Activated CD4-positive, alpha-beta T cell treated with anti-CD3 and anti-CD28 coated beads for 24 hours (primary cell): Measurements from ENCODE around the gene CABLES2.
A peak's percentile ranks its signal among the peaks of the same experiment; 100 is the strongest.
"Not testable (repeated sequence)": the region's sequence is repeated elsewhere in the genome, so short reads cannot be mapped to it uniquely, and the experiment has no call there.

Source experiments
- DNase-seq, 2 donors: peaks; one replicate each; pipeline ENCODE4 v3.0.0-alpha.2; 2020; ENCODE audit warnings: low read depth in 2 of 2

Gene CABLES2

DNA sequence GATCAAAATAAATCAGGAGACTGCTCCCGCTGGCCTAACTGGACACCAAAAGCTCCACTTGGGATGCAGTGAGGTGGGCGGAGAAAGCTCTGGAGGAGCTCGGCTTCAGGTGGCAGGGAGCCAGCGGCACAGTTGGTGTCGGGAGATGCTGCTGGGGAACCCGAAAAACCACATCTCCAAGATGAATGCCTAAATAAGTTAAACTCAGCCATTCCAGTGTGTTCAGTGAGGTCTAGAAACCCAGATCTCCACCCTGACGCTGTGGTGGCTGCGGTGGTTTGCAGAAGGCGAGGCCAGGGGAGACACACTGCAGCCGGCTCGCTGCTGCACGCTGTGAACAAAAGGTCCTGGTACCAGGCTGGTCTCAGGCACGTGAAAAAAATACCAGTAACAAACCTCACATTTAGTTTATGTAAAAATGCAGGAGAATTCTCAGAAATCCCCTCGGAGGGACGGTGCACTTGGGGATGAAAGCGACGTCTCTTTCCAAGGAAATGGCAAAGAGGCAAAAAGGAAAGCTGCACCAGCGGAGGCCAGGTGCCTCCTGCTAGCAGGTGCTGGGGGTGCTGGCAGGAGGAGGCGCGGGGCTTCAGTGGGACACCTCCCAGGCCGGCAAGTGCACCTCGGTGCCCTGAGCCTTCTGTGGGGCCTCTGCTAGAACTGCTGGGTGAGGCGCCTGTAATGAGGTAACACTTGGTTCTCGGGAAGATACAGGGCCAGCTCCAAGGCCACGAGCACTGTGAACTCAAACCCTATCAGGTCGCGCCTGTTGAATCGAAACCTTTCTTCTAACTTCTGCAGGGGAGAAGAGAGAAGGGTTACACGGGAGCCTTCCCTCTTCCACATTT lies 16.5 kb downstream of the CABLES2 start:
- DNase-seq = no peak

DNA sequence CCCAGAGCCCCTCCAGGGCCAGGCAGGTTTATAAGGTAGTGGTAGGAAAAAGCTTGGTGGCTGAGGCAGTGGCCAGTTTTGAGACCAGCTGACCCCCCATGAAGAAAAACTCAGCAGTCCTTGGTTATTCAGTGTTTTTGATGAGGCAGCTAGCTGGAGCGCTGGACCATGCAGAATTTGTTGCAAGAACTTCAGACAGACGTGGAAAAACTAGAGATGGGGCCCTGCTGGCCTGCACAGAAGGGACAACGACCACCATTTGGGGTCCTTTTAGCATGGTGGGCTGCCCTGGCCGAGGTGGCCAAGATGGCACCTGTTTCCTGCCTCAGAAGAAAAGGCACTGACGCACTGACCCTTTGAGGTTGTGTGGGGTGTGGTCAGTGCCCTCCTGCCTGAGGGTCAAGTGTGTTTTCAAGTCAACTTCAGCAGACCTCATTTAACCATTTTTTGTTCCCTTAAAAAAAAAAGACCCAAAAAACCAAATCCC lies 17.4 kb downstream of the CABLES2 start:
- no peak for DNase-seq

DNA sequence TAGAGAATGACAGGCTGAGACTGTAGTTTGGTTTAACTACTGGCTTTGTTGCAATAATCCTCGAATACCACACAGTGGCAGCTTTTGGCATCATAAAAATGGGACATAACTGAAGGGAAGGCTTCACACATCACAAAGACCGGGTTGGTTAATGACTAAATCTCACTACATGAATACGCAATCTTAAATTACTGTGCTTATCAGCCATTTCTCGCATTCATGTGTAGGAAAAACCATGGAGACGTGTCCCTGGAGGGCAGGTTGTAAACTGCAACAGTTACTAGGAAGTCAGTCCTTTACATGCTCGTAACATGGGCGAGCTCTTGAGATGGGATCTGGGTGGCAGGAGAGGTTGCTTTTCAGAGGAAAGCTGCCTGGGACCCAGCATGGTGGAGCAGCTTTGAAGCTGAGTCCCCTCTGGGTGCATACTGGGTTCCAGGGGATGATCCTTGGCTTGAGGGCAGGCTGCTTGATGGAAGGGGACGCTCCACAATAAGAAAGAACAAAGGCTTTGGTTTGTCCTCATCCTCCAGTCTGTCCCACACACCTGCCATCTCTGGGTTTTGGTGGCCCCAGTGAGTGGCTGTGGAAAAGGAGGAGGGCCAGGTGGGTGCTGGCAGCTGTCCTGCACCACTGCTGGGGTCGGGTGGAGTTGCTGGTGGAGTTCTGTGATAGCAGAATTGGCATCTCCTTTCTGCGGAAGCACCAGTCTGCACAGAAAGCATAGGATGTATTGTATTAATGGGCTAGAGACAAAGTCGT lies 18.1 kb downstream of the CABLES2 start:
- DNase-seq = no peak

DNA sequence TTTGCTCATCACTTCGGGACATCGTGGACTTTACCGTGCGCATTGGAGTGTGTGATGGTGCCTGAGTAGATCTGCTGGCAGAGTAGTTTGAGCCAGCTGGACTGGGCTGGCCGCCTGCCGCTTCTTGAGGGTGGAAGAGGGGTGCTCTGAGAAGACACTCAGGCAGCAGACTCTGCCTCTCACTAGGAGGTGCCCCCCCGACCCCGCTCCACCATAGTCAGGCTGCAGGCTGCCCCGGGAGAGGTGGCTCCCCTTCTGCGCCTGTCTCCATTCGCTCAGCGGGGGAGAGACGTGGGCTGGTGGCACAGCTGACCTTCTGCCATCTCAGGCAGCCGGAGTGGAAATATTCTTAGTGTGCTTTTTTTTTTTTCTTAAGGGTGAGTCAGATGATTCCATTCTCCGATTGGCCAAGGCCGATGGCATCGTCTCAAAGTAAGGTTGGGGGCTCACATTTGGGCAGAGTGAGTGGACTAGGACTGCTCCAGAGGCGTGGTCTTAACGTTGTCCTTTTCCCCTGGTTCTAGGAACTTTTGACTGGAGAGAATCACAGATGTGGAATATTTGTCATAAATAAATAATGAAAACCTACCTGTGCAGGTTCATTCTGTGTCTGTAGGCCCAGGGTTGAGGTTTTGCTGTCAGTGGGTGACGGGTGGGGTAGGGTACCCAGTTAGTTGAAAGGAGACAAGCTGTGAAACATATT lies 19.0 kb downstream of the CABLES2 start:
- no peak for DNase-seq

DNA sequence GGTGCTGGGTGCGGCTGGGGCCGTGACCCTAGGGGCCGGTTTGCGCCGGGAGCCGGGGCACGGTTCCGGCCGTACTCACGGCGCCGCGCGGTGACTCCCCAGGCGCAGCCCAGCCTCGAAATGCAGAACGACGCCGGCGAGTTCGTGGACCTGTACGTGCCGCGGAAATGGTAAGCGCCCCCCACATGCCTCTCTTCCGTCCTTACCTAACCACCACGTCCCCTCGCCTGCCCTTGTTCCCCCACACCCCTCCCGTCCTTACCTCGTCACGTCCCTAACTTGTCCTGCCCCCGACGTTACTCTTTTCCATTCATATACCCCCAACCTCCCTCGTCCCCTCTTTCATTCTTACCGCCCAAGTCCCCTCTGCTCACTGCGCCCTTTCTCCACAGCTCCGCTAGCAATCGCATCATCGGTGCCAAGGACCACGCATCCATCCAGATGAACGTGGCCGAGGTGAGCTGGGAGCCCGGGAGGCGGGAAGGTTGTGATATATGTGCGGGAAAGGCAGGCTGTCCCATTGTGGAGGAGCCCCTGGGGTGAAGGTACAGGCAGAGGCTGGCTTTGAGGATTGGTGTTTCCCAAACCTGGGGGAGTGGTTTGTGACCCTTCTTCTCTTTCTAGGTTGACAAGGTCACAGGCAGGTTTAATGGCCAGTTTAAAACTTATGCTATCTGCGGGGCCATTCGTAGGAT lies 19.7 kb downstream of the CABLES2 start:
- no peak for DNase-seq

DNA sequence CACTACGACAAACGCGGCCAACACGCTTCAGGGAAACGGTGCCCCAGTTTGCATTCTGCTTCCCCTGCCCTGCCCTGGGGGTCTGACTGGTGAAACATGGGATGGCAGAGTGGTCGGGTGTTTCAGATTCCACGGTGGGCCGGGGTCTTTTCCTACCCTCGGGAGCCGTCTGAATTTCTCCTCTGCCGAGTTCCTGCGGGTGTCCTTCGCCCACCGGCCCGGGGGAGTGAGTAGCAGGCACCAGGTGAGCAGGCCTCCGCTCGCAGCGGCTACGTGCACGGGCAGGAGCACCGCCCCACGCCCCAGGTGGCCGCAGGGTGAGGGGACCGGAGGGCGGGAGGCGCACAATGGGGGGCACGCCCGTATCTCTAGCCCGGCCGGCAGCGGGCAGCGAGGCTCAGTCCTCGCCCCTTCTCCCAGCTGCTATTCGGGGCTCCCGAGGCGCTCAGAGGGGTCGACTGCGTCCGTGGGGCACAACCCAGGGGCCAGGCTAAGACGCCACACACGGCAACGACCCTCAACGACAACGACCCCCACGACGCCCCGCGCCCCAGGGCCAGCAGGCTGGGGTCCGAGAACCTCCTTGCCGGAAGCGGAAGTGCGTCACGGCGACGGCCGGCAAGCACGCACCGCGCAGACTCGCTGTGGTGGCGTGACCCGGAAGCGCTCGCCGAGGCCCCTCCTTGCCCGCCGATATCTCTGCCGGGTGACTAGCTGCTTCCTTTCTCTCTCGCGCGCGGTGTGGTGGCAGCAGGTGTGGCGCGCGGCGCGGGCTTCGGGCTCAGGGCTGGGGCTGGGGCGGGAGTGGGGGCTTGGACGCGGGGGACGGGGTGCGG lies 20.5 kb downstream of the CABLES2 start, which contains the start of gene RPS21:
RPS21 (plus strand) TSS at position 721 of the 836 bp plus-strand sequence. CDS start 236 bp downstream, outside the sequence.
- peak; percentile 85 to 89 for DNase-seq

DNA sequence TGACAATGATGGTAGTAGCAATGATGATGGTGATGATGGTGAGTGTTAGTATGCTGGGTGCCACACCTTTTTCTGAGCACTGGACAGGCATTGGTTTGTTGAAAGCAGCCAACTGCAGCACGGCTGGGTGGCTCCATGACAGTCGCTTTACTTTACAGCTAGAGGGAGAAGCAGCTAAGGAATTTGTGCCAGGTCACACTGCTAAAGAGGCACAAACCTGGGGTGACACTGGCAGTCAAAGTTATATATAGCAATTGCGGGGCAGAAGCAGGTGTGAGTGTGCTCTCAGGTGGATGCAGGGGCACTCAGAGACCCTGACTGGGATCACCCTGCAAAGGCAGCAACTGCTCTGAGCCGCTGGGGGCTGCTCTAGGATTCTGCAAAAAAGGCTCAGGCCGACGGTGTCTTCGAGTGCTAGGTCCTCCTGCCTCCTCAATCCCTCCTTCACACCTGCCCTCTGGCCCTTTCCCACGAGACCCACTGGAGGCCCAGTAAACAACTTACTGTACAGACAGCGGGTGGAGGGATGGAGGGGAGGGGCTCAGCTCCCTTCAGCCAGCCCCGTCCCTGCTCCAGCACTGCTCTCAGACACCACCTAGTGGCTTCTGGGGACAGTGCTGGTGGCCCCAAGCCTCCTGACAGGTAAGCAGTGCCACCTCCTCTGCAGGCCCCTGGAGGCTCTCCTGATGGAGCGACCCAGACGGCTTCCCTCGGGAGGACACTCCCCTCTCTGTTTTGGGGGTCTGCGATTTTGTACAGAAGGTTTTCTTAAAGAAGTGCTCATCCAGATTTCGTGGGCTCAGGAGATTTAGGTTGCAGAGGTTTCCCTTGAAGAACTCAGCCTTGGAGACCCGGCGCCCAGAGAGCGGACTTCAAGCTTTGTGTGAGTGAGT lies 24.5 kb downstream of the CABLES2 start:
- DNase-seq = peak; percentile 72 to 73

DNA sequence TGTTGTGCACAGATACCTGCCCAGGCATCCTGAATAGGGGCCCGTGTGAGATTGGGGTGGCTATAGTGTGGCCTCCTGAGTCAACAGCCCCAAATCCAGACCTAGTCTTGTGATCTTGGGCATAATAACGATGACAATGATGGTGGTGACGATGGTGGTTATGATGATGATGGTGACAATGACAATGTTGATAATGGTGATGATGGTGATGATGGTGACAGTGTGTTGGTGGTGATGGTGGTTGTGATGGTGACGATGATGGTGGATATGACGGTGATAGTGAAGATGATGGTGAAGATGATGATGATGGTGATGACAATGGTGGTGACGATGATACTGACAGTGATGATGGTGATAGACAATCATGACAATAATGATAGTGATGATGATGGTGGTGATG lies 25.2 kb downstream of the CABLES2 start:
- no peak for DNase-seq

DNA sequence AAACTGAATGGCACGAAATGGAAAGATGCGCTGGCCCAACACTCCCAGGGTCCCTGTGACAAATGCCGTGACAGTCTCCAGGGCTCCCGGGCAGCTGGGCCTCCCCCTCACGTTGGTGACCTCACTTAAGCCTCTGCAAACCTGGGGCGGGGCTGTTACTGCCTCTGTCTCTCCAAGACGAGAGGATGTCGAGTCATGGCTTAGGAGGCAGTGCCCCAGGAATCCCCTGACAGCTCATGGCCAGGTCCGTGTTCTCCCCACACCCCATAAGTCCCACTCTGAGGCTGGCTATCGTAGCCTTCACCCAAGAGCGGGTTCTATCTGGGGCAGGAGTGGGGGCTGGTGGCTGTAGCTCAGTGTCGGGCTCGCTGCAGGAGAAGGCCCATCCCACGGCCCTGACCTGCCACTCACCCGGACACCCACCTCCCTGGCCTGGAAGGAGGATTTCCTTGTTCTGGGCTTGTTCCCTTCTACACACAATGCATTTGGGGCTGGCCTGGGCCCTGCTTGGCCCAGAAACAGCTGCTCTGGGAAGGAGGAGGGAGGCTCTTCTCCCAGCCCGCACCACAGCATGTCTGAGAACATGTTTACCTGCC lies 25.8 kb downstream of the CABLES2 start:
- no peak for DNase-seq

DNA sequence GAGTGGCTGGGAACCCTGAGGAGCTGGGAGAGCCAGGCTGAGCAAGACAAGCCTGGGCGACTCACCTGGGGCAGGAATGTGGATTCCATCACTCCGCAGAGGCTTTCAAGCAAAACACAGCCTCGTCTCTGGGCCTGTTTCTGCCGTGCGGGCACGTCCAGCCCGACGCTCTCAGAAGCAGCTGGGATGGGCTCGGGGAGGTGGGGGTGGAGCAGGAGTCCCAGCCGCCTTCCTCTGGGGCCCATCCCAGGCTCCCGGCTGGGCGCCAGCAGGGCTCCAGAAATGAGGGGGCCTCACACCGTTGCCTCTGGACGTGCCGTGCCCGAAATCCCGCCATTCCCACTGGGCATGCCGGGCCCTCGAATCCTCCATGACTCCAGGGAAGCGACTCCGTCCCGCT lies 28.9 kb downstream of the CABLES2 start:
- no peak for DNase-seq

DNA sequence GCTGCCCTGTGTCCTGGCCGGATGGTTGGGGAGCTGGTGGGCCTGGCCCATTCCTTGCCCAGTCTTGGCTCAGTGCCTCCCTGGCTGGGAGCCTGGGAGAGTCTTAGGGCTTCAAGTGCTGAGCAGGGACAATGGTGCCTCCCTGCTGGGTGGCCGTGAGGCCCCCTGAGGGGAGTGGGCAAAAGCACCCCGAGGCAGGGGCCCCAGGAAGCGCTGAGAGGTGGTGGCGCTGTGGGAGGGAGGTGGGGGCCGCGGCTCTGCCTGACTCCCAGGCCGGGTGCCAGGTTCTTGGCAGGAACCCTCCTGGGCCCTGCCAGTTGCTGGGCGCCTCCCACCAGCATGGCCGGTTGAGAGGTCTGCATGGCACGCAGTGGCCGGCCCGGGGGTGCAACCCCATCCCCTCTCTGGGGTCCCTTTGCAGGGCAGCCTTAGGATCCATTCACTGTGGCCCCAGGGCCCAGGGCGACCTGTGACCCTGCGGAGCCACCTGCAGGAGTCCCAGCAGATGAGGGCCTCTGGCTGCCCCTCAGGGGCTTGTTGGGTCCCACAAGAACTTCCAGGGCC lies 29.4 kb downstream of the CABLES2 start:
- no peak for DNase-seq

DNA sequence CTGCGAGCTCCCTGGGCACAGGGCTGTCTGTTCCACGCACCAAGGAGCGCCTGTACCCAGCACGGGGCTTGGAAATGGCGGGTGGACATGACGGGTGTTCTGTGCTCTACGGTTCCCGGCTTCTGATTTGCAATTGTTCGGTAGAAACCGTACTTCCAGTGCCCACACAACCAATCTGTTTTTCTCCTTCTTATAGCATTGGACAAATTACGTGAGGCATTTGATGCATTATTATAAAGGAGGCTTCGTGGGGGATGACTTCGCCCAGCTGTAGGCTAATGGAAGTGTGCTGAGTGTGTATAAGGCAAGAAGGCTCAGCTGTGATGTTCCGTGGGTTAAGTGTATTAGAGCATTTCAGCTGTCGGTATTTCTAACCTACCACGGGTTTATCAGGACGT lies 30.0 kb downstream of the CABLES2 start:
- no peak for DNase-seq

DNA sequence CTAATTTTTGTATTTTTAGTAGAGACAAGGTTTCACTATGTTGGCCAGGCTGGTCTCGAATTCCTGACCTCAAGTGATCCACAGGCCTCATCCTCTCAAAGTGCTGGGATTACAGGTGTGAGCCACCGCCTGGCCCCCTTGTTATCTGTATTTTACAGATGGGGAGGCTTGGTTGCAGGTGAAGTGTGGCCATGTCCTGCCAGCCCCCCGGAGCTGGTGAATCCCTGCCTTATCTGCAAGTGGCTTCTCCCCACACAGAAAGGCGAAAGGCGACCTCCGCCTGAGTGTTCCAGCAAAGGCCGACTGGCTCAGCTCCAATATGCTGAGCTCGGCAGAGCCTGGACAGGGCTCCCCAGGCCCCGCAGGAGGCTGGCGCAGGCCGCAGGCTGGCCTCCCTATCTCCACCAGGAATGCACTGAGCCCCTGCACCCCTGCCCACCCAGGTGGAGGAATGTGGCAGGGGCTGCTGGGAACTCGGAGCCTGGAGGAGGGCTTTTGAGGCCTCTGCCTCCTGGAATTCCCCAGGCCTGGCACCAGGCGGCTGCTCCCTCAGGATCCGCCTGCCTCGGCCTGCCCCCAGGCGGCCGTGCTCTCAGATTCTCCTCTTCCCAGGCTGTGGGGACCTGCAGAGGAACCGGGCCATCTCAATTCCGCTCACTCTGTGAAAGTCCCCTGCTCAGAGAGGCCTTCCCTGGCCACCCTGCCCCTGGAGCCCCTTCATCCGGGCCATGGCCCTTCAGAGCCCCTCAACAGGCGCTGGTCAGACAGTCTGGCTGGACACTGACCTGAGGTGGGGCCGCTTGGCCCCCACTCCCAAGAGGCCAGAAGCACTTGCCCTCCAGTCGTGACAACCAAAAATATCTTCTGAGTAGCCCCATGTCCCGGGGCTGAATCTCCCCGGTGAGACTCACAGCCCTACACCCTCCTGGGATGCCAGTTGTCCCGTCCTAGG lies 30.7 kb downstream of the CABLES2 start:
- DNase-seq = no peak

DNA sequence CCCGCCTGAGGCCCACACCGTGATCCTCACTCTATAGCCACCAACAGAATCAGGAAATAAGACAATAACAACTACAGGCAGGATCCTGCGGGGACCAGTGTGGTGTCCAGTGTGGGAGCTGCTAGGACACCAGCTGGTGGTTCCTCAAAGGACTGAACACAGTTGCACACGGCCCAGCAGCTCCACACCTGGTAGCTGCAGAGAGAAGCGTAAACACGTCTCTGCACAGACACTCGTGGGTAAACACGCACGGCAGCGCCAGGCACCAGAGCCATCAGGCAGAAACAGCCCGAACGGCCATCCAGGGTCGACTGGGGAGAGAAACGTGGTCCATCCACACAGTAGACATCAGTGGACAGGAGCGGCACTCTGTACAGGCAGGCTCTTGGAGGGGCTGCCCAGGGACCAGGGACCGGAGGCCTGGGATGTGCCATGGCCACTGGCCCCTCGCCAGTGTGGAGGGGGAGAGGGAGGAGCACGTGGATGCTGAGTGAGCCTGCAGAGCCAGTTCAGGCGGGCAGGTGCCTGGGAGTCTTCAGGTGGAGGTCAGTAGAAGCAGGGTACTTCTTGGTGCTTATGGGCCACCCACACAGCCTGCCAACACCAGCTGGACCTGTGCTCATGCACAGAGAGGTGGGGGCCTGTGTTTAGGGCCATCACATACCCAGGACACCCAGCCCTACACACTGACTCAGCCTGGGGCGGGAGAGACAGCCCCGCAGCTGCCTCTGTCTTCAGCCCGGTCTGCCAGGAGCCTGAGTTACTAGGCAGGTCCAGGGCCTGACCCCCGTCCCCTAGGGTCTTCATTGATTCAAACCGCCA lies 32.5 kb downstream of the CABLES2 start:
- no peak for DNase-seq

DNA sequence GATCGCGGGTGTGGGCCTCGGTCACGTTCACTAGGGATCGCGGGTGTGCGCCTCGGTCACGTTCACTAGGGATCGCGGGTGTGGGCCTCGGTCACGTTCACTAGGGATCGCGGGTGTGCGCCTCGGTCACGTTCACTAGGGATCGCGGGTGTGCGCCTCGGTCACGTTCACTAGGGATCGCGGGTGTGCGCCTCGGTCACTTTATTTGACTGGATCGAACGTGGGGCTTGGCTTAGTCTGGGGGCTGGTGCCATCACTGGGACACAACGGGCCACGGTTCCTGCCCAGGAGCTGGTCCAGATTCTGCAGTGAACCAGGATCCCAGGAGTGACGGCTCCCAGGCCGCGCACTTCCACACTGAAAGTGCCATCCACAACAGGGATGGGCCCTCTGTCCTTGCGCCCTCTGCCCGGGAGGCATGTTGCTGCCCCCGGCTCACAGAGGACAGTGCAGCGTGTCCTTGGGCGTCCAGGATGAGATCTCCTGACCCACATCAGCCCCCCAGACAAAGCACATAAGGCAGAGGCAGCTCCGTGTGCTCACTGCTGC lies 33.4 kb downstream of the CABLES2 start:
- not testable (repeated sequence) for DNase-seq
